Endothelial cell of umbilical vein (primary cell): Measurements from ENCODE around the gene EFHD2. TPM values are rescaled to one million over a fixed set of nuclear protein-coding genes. Genes with fewer than 3 reads are reported as not detected.
"Not testable (repeated sequence)": the region's sequence is repeated elsewhere in the genome, so short reads cannot be mapped to it uniquely, and the experiment has no call there.

Experiments
- BruUV-seq: library from RNA; stranded (reverse); fragments of 400-500 nt; replicated peaks from 2 replicates; lab custom pipeline; 2021; lab: Mats Ljungman, UMichigan
- CTCF ChIA-PET: fragments of 300-600, 350-600 bp; sonication (Branson Sonifier 250); formaldehyde crosslinking; loops from one replicate; lab custom pipeline; 2021; ENCODE audit warnings: antibody characterized with exemption, inconsistent platforms; lab: Charles Lee
- POLR2A ChIA-PET: fragments of 300-600, 350-600 bp; sonication (Branson Sonifier 250); formaldehyde crosslinking; loops from one replicate; lab custom pipeline; 2021; ENCODE audit warnings: antibody characterized with exemption, inconsistent platforms; lab: Charles Lee
- DNase-seq: peaks from one replicate; pipeline ENCODE4 v3.0.0-alpha.2; 2011; ENCODE audit warnings: low read depth, low spot score
- FAIRE-seq: peaks from 2 replicates; lab custom pipeline; 2011; peaks lifted over from hg19 to GRCh38; lab: Jason Lieb, UNC
- H2AFZ ChIP-seq: 2 replicates; pipeline ENCODE4 v1.6.0; 2012; ENCODE audit warnings: low read depth, low read length, control low read depth, inconsistent platforms
- H3K27ac ChIP-seq: 2 replicates; pipeline ENCODE4 v1.5.1; 2011; ENCODE audit warnings: low read depth, mild to moderate bottlenecking, control low read depth, low read length, moderate library complexity; ENCODE audit not compliant: insufficient read depth
- H3K27me3 ChIP-seq, 2 experiments: 2 replicates each; pipeline versions ENCODE4 v1.6.0 to v1.6.1; 2011; ENCODE audit warnings: low read length in 2 of 2, mixed read lengths in 1 of 2; ENCODE audit not compliant: control insufficient read depth in 2 of 2, insufficient read depth in 2 of 2
- H3K36me3 ChIP-seq, 2 experiments: 2 replicates in 1 of 2; 3 replicates in 1 of 2; pipeline ENCODE4 v1.5.1; 2011; ENCODE audit warnings: low read length in 2 of 2, mild to moderate bottlenecking in 1 of 2, moderate library complexity in 1 of 2; ENCODE audit not compliant: control insufficient read depth in 2 of 2, insufficient read depth in 2 of 2; ENCODE audit errors: extremely low read depth in 1 of 2
- H3K4me1 ChIP-seq: 3 replicates; pipeline ENCODE4 v1.5.1; 2011; ENCODE audit warnings: mild to moderate bottlenecking, low read length; ENCODE audit not compliant: control insufficient read depth, insufficient read depth; ENCODE audit errors: extremely low read depth
- H3K4me2 ChIP-seq: 2 replicates; pipeline ENCODE4 v1.6.1; 2011; ENCODE audit warnings: low read length, control low read depth, mixed read lengths; ENCODE audit not compliant: insufficient read depth
- H3K4me3 ChIP-seq, 3 experiments: fragments of 200-600 bp in 1 of 3; sonication (generic), shearing (Covaris generic) in 1 of 3; replicated peaks in 1 of 3; 2 replicates each; pipeline ENCODE4 v1.5.1; 2011 to 2016; ENCODE audit warnings: control low read depth in 3 of 3, low read length in 3 of 3, mild to moderate bottlenecking in 2 of 3, inconsistent platforms in 1 of 3, low read depth in 1 of 3, moderate library complexity in 1 of 3; ENCODE audit not compliant: insufficient read depth in 1 of 3
- H3K79me2 ChIP-seq: 2 replicates; pipeline ENCODE4 v1.6.0; 2012; ENCODE audit warnings: low read length, inconsistent platforms; ENCODE audit not compliant: control insufficient read depth, insufficient read depth
- H3K9ac ChIP-seq: replicated peaks from 2 replicates; pipeline ENCODE3; 2011; ENCODE audit warnings: low read length, control low read depth; ENCODE audit not compliant: insufficient read depth; ENCODE audit errors: extremely low read depth
- H3K9me1 ChIP-seq: replicated peaks from 3 replicates; pipeline ENCODE4 v1.6.0; 2011; ENCODE audit warnings: mild to moderate bottlenecking, low read length; ENCODE audit not compliant: control insufficient read depth, insufficient read depth; ENCODE audit errors: extremely low read depth
- H3K9me3 ChIP-seq: replicated peaks from 2 replicates; pipeline ENCODE4 v1.5.1; 2012; ENCODE audit warnings: low read length, inconsistent platforms; ENCODE audit not compliant: control insufficient read depth, insufficient read depth
- H4K20me1 ChIP-seq: replicated peaks from 2 replicates; pipeline ENCODE3; 2011; ENCODE audit warnings: mild to moderate bottlenecking, low read length; ENCODE audit not compliant: control insufficient read depth, insufficient read depth; ENCODE audit errors: extremely low read depth
- EZH2 ChIP-seq: IDR thresholded peaks from 2 replicates; pipeline ENCODE4 v1.6.1; 2012; ENCODE audit warnings: borderline replicate concordance, low read depth, mild to moderate bottlenecking, moderate library complexity, low read length, inconsistent platforms; ENCODE audit not compliant: severe bottlenecking
- FOS ChIP-seq: IDR thresholded peaks from 2 replicates; pipeline ENCODE4 v1.6.1; 2011; ENCODE audit warnings: mild to moderate bottlenecking, low read length, moderate library complexity, borderline replicate concordance; ENCODE audit not compliant: insufficient read depth
- POLR2A ChIP-seq: IDR thresholded peaks from 2 replicates; pipeline ENCODE4 v1.6.1; 2012; ENCODE audit warnings: low read depth, mild to moderate bottlenecking, control low read depth, low read length
- POLR2AphosphoS5 ChIP-seq: IDR thresholded peaks from 2 replicates; pipeline ENCODE4 v1.6.1; 2012; ENCODE audit warnings: low read depth, mild to moderate bottlenecking, control low read depth, low read length, moderate library complexity; ENCODE audit not compliant: insufficient read depth
- dilution Hi-C: fragments of 300-500 bp; cut with MboI; formaldehyde crosslinking; loops from one replicate; pipeline ENCODE4 v1.15.0; 2019; ENCODE audit warnings: low sequenced_read_pairs; ENCODE audit not compliant: extremely low pct_ligation_motif_present
- intact Hi-C: fragments of 100-400 bp; cut with micrococcal nuclease; formaldehyde crosslinking; loops from one replicate; pipeline ENCODE4 v1.10.0; 2022
- polyA plus RNA-seq, 4 experiments: library from polyadenylated mRNA; depleted of rRNA in 3 of 4; stranded (reverse) in 3 of 4; unstranded in 1 of 4; fragments of >200 nt; gene quantifications; 2 replicates each; pipeline versions ENCODE4 v1.2.1 to v1.2.3, GENCODE V29; 2011 to 2012; ENCODE audit warnings: missing spikeins in 1 of 4
- total RNA-seq: library from RNA; stranded (reverse); gene quantifications from 2 replicates; pipeline ENCODE4 v1.2.3, GENCODE V29; 2021
- TF ChIP-seq, protein P1 (sequence below), 2 donors: IDR thresholded peaks; 1 replicate in 1 of 2; 2 replicates in 1 of 2; pipeline ENCODE4 v1.5.1; 2011; ENCODE audit warnings: low read length in 2 of 2, mild to moderate bottlenecking in 2 of 2, moderate library complexity in 2 of 2, control low read depth in 1 of 2, inconsistent platforms in 1 of 2, low read depth in 1 of 2; ENCODE audit not compliant: insufficient read depth in 1 of 2; ENCODE audit errors: extremely low read depth in 1 of 2

The EFHD2 gene
- total and polyA plus RNA-seq, 2 donors (not counting 3 experiments of a cell fraction or from before 2014, with no cell fraction given): 50.2 to 73.5 TPM

DNA sequence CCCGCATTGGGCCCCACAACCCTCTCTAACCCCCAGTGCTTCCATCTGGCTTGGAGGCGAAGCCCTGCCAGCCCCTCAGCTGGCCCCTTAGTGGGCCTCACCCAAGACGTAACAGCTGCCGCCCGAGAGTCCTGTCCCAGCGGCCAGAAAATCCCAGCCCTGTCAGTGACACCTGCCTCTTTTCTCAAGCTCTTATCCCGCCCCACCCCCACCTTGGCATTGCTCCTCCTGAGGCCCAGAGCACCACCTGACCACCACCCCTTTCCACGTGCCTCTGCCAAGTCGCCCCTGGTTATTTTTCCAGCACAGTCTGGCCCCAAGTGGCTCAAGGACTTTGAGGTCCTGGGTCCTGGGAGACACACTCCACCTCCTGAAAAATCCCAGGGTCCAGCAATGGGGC, 22.6 kb downstream of the EFHD2 start:
- H3K4me1 ChIP-seq: no peaks in the 10 kb centered on the region
- no peak for TF ChIP-seq EZH2
- TF ChIP-seq, protein P1, sequence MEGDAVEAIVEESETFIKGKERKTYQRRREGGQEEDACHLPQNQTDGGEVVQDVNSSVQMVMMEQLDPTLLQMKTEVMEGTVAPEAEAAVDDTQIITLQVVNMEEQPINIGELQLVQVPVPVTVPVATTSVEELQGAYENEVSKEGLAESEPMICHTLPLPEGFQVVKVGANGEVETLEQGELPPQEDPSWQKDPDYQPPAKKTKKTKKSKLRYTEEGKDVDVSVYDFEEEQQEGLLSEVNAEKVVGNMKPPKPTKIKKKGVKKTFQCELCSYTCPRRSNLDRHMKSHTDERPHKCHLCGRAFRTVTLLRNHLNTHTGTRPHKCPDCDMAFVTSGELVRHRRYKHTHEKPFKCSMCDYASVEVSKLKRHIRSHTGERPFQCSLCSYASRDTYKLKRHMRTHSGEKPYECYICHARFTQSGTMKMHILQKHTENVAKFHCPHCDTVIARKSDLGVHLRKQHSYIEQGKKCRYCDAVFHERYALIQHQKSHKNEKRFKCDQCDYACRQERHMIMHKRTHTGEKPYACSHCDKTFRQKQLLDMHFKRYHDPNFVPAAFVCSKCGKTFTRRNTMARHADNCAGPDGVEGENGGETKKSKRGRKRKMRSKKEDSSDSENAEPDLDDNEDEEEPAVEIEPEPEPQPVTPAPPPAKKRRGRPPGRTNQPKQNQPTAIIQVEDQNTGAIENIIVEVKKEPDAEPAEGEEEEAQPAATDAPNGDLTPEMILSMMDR (IDR thresholded peaks at IDR 0.05; ENCODE audit: extremely low read depth in 1 of 2, insufficient read depth in 1 of 2, low read depth in 1 of 2, low read length in 2 of 2): no peak
- TF ChIP-seq POLR2A: no peak
- FAIRE-seq (no peak), DNase-seq (no peak)
- dilution Hi-C loops: no loop called here
- no peak overlapping the region for H2AFZ ChIP-seq
- CTCF ChIA-PET: interaction anchor here (0.8 to 13.1 kb wide), 13 partner anchors 12 to 304 kb away, joined by 3 to 332 read pairs (median 8); partner anchors contain the start of gene EFHD2
- H3K27ac ChIP-seq: no peak overlapping the region
- no peak overlapping the region for H3K9ac ChIP-seq
- H3K79me2 ChIP-seq: no peaks in the 10 kb centered on the region
- BruUV-seq: no TSS peak
- H3K4me2 ChIP-seq: no peak overlapping the region
- peaks cover 4 to 6% of the 10 kb centered on the region in 2 experiments for H3K36me3 ChIP-seq
- no peaks in the 10 kb centered on the region for H3K9me1 ChIP-seq
- no peak overlapping the region for H3K4me3 ChIP-seq
- intact Hi-C loops: loop anchor here (5.0 kb wide), 1 partner anchor 305 kb away; no protein-coding TSS in a partner anchor
- H3K27me3 ChIP-seq: no peaks in the 10 kb centered on the region
- no peaks in the 10 kb centered on the region for H3K9me3 ChIP-seq
- POLR2A ChIA-PET: no interaction called here
- no peaks in the 10 kb centered on the region for H4K20me1 ChIP-seq

DNA sequence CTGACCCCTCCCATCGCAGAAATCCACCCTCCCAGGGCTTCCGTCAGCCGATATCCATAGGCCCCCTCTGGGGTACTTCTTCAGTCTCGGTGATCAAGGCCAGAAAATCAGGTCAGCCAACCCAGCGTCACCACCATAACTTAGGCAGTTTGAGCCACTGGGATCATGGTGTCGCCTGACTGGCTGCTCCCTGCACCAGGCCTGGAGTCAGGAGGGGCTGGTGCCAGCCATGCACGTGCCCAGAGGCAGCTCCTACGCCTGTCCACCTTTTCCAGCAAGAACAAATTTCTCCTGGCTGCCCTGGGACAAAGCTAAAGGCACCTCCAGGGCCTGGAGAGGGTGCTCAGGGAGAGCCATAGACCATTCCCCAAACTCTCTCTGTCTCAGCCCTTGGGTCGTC, 23.8 kb downstream of the EFHD2 start:
- intact Hi-C loops (loop anchor here (5.0 kb wide), 1 partner anchor 306 kb away; no protein-coding TSS in a partner anchor), dilution Hi-C loops (no loop called here)
- DNase-seq: no peak
- H3K79me2 ChIP-seq: no peaks in the 10 kb centered on the region
- no peak overlapping the region for H3K4me3 ChIP-seq
- H3K4me2 ChIP-seq: no peak overlapping the region
- no peaks in the 10 kb centered on the region for H3K9me1 ChIP-seq
- H3K27me3 ChIP-seq: no peaks in the 10 kb centered on the region
- H3K9me3 ChIP-seq: no peaks in the 10 kb centered on the region
- no peak overlapping the region for H3K9ac ChIP-seq
- peaks cover 0 to 2% of the 10 kb centered on the region in 2 experiments for H3K36me3 ChIP-seq
- TF ChIP-seq FOS (no peak), POLR2AphosphoS5 (peak; percentile 8), POLR2A (peak; percentile 10)
- H2AFZ ChIP-seq: no peak overlapping the region
- ChIA-PET POLR2A (no interaction called here), CTCF (interaction anchor here (13.1 kb wide), 1 partner anchor 110 kb away, joined by 332 read pairs; no protein-coding TSS in a partner anchor)
- FAIRE-seq: no peak
- BruUV-seq: no TSS peak
- no peak overlapping the region for H3K27ac ChIP-seq
- no peaks in the 10 kb centered on the region for H3K4me1 ChIP-seq
- H4K20me1 ChIP-seq: no peaks in the 10 kb centered on the region

DNA sequence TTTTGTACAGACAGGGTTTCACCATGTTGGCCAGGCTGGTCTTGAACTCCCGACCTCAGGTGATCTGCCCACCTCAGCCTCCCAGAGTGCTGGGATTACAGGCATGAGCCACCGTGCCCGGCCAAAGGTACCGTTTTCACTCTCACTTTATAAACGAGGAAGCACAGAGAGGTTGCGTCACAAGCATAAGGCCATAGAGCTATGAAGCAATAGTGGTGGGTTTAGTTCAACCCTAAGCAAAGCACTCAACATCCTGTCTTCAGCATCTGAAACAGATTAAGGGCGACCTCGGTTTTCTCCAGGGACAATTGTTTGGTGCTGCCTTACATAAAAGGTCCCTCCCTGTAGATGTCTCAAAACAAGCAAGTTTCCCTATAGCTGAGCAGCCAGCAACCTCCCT, 25.1 kb downstream of the EFHD2 start:
- not testable (repeated sequence) for H3K9me1 ChIP-seq

More for the DNA sequence above, 25.1 kb downstream of the EFHD2 start:
- H3K27me3 ChIP-seq, H3K4me2 ChIP-seq, H3K36me3 ChIP-seq, H4K20me1 ChIP-seq, FAIRE-seq, H2AFZ ChIP-seq, BruUV-seq, H3K9ac ChIP-seq, POLR2A ChIA-PET, H3K4me1 ChIP-seq, H3K27ac ChIP-seq, H3K79me2 ChIP-seq, dilution Hi-C loops, DNase-seq, H3K9me3 ChIP-seq, H3K4me3 ChIP-seq: not testable (repeated sequence)
- CTCF ChIA-PET: interaction anchor here (1.0 to 13.1 kb wide), 3 partner anchors 67 to 111 kb away, joined by 3 to 332 read pairs (median 4); no protein-coding TSS in a partner anchor
- intact Hi-C loops: loop anchor here (5.0 kb wide), 1 partner anchor 307 kb away; no protein-coding TSS in a partner anchor
